Inferior parietal cortex (tissue), 1 donor: ENCODE results near the gene NTSR1.

Source experiments
- DNase-seq: peaks from one replicate; pipeline ENCODE4 v3.0.0-alpha.2; 2016; ENCODE audit errors: extremely low spot score

NTSR1 gene

GRCh38 chr20:62755817-62756724 is 47.4 kb downstream of the NTSR1 start:
- no peak for DNase-seq

- DNase-seq: no peak
These were observed 49.7 kb downstream of the NTSR1 start for GRCh38 chr20:62758226-62758912.

- no peak for DNase-seq
These were observed 51.4 kb downstream of the NTSR1 start for GRCh38 chr20:62759981-62760431.

- DNase-seq: no peak
These were observed 51.8 kb downstream of the NTSR1 start for GRCh38 chr20:62760471-62760855.

- no peak for DNase-seq
These were observed 52.5 kb downstream of the NTSR1 start for GRCh38 chr20:62760856-62761758.

GRCh38 chr20:62761759-62762131 is 53.1 kb downstream of the NTSR1 start:
- DNase-seq: no peak

GRCh38 chr20:62762376-62762775 is 53.7 kb downstream of the NTSR1 start:
- no peak for DNase-seq

GRCh38 chr20:62762801-62763368 is 54.2 kb downstream of the NTSR1 start:
- no peak for DNase-seq

GRCh38 chr20:62763404-62763803 is 54.8 kb downstream of the NTSR1 start:
- DNase-seq: no peak

- no peak for DNase-seq
These were observed 55.7 kb downstream of the NTSR1 start for GRCh38 chr20:62764156-62764935.

- DNase-seq: no peak
These were observed 56.4 kb downstream of the NTSR1 start for GRCh38 chr20:62765021-62765420.

GRCh38 chr20:62765432-62766070 is 56.9 kb downstream of the NTSR1 start:
- no peak for DNase-seq

GRCh38 chr20:62766071-62766450 is 57.4 kb downstream of the NTSR1 start:
- DNase-seq: no peak

GRCh38 chr20:62766716-62767115 is 58.1 kb downstream of the NTSR1 start:
- no peak for DNase-seq

GRCh38 chr20:62768234-62768546 is 59.6 kb downstream of the NTSR1 start:
- DNase-seq: no peak

- DNase-seq: no peak
These were observed 60.1 kb downstream of the NTSR1 start for GRCh38 chr20:62768551-62769287.

- DNase-seq: no peak
These were observed 60.9 kb downstream of the NTSR1 start for GRCh38 chr20:62769346-62770071.

GRCh38 chr20:62770111-62770910 is 61.7 kb downstream of the NTSR1 start:
- no peak for DNase-seq
